Kidney epithelial cell (primary cell): ENCODE measurements around the gene SPSB4. TPM values are rescaled to one million over a fixed set of nuclear protein-coding genes. Genes with fewer than 3 reads are reported as not detected.

Source experiments
- DNase-seq: peaks from one replicate; pipeline ENCODE4 v3.0.0-alpha.2; 2010; ENCODE audit warnings: low read depth
- H3K27me3 ChIP-seq: 2 replicates; pipeline ENCODE4 v1.6.0; 2011; ENCODE audit warnings: low read length; ENCODE audit not compliant: control insufficient read depth, insufficient read depth
- H3K36me3 ChIP-seq: 2 replicates; pipeline ENCODE4 v1.5.1; 2011; ENCODE audit warnings: low read length; ENCODE audit not compliant: control insufficient read depth, insufficient read depth
- H3K4me3 ChIP-seq: 2 replicates; pipeline ENCODE4 v1.5.1; 2011; ENCODE audit warnings: low read depth, mild to moderate bottlenecking, control low read depth, low read length
- total RNA-seq: library from RNA; depleted of rRNA; stranded (reverse); fragments of >200 nt; gene quantifications from 2 replicates; pipeline ENCODE4 v1.2.3, GENCODE V29; 2015
- TF ChIP-seq, protein P1 (sequence below): IDR thresholded peaks from 2 replicates; pipeline ENCODE4 v1.5.1; 2011; ENCODE audit warnings: mild to moderate bottlenecking, moderate library complexity, low read length, control low read depth, inconsistent platforms; ENCODE audit not compliant: insufficient read depth, poor library complexity, severe bottlenecking

SPSB4 gene
- total RNA-seq, 1 donor from 2014 or later, result 0.67 TPM

DNA sequence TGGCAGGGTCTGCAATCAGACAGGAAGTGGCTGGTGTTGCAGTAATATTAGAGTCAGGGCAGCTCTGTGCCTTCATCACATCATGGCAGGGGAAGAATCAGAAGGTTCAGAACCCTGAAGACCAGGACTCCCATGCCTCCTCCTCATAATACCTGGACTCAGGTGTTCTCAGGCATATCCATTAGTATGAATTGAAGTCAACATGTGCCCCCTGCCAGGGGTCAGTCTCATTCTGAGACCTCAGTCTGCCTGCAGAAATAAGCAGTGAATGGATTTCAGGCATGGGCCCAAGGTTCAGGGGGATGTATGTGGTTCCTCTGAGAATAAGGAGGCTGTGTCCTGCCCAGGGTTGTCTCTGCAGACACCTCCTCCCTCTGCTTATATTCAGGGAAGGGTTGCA is 74.2 kb downstream of the SPSB4 start:
- DNase-seq, result no peak
- no peaks in the 10 kb centered on the region for H3K36me3 ChIP-seq
- H3K27me3 ChIP-seq, result no peaks in the 10 kb centered on the region
- TF ChIP-seq, protein P1, sequence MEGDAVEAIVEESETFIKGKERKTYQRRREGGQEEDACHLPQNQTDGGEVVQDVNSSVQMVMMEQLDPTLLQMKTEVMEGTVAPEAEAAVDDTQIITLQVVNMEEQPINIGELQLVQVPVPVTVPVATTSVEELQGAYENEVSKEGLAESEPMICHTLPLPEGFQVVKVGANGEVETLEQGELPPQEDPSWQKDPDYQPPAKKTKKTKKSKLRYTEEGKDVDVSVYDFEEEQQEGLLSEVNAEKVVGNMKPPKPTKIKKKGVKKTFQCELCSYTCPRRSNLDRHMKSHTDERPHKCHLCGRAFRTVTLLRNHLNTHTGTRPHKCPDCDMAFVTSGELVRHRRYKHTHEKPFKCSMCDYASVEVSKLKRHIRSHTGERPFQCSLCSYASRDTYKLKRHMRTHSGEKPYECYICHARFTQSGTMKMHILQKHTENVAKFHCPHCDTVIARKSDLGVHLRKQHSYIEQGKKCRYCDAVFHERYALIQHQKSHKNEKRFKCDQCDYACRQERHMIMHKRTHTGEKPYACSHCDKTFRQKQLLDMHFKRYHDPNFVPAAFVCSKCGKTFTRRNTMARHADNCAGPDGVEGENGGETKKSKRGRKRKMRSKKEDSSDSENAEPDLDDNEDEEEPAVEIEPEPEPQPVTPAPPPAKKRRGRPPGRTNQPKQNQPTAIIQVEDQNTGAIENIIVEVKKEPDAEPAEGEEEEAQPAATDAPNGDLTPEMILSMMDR, result no peak
- H3K4me3 ChIP-seq, result no peak overlapping the region

DNA sequence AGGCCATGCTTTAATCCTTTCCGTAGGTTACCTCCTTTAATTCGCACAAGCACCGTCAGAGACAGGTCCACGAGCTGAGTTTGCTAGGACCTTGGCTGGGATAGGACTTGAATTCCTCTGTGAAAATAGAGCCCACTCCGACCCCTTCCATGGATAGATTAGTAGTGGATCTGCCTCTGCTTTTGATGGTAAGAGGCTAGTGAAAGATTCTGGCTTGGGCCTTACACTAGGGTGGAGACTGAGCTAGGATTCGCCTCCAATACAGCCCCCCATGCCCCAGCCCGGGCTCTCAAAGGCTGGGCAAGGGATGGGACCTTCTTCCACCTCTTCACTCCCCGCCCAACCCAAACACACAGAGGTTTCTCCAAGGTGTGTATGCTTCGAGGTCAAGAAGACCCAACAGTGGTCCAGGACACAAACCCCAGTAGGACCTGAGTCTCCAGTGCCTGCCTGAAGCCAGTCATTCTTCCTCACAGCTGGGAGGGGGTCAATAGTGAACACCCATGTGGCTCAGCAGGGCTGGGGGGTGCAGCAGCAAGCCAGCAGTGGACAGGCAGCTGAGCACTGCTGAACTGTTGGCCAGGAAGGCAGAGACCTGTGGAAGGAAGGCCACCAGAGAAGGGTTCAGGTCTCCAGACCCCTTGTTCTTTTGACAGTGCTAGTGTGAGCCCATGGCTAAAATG is 75.7 kb downstream of the SPSB4 start:
- H3K4me3 ChIP-seq, result no peak overlapping the region
- TF ChIP-seq, protein P1, result no peak
- DNase-seq, result no peak
- no peaks in the 10 kb centered on the region for H3K27me3 ChIP-seq
- no peaks in the 10 kb centered on the region for H3K36me3 ChIP-seq

DNA sequence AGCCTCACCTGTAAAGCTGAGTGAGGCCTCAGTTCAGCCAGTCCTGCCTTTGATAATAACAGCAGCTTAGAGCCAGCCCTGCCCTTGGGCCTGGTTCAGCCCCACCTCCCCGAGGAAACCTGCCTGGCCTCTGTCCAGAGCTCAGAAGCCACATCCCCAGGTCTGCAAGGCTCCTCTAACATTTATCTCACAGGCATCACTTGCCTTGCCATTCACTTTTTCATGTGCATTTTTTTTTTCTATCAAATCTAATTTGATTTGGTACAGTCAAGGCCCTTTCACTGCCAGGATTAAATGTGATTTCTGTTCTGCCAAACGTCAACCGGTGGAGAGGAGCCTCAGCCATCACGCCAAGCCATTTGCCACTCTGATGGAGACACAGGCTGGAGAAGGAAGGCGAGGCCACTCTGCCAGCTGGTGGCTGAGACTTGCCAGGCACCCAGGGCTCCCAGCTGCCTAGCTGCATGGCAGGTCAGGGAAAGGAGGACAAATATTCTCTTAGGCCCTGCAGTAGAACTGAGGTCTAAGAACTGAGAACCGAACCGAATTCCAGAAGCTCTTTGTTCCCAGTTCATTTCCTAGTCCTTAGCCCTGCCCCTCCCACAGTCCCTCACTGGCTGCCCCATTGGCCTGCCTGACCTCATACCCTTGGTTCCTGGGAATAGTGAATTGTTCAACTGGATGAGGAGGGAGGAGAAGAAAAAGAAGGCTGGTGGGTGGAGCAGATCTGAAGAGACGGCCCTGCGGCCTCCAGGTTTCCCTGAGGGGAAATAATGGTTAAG is 76.4 kb downstream of the SPSB4 start:
- TF ChIP-seq, protein P1, result no peak
- DNase-seq, result no peak
- H3K27me3 ChIP-seq, result no peaks in the 10 kb centered on the region
- no peak overlapping the region for H3K4me3 ChIP-seq
- no peaks in the 10 kb centered on the region for H3K36me3 ChIP-seq

DNA sequence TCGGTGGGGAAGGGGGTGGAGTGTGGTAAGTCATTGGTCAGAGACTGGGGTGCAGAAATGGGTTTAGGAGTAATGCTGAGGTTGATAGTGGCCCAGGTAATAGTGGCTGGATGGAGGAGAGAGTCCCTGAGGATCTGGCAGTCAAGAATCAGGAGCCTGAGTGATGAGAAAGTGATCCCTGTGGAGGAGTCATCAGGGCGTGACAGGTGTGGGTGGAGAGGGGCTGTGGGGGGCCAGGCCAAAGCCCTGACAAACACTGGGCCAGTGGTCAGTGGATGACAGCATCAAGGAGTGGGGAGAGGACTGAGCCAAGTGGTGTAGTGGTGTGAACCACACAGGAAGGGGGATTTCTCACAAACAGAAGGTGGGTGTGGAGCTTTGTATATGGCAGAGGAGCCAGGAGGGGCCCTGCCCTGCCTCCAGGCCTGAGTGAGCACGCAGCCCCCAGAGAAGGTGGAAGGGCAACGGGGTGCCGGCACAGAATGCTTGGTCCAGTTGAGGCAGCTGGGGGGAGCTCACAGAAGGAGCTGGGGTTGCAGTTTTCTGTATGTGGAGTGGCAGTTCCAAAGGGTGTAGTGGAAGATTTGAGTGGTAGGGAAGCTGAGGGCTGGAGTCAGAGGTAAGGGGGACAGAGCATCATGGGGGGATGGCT is 77.1 kb downstream of the SPSB4 start:
- no peak for DNase-seq
- TF ChIP-seq, protein P1, result no peak
- Histone ChIP-seq H3K27me3 (no peaks in the 10 kb centered on the region), H3K4me3 (no peak overlapping the region), H3K36me3 (no peaks in the 10 kb centered on the region)

DNA sequence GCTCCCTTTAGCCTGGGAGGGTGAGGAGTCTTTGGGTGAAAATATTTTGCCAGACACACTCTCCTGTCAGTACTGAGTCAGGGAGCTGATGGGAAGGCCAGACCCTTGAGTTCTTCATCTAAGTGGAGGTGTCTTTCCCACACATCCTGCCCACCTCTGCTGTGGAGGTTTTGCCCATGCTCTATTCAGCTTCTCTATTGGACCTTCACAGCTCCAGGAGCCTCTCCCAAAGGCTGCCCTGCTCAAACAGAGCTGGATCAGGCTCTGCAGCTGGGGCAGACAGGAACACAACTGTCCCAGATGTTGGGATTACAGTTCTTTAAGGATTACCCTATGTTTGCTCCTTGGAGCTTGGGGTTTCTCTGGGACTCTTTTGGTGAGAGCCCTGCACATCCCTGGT is 77.9 kb downstream of the SPSB4 start:
- no peak for DNase-seq
- no peaks in the 10 kb centered on the region for H3K36me3 ChIP-seq
- TF ChIP-seq, protein P1, result no peak
- no peak overlapping the region for H3K4me3 ChIP-seq
- H3K27me3 ChIP-seq, result no peaks in the 10 kb centered on the region
